ENCODE results near the gene ADAD2.

The ADAD2 gene

GRCh38 chr16:84144859-84145639 is 45.9 kb upstream of the ADAD2 start, which contains the start of the genes DNAAF1 and HSDL1:
TSS of gene DNAAF1 (plus strand) at chr16:84145308. CDS start at chr16:84145441, 133 bp downstream.
TSS of gene HSDL1 (minus strand) at chr16:84145177. CDS start at chr16:84131321, 13,856 bp downstream.
- TF ChIP-seq ZNF8 (CRISPR knock-in tag; IDR thresholded peaks at IDR 0.05) (no peak), TOX (CRISPR knock-in tag; IDR thresholded peaks at IDR 0.05; ENCODE audit: borderline replicate concordance) (no peak), ARNTL (CRISPR knock-in tag; IDR thresholded peaks at IDR 0.05; ENCODE audit: borderline replicate concordance, low read depth) (no peak), TCF4 (CRISPR knock-in tag; IDR thresholded peaks at IDR 0.05; ENCODE audit: borderline replicate concordance) (no peak), GLIS3 (CRISPR knock-in tag; IDR thresholded peaks at IDR 0.05) (no peak), OSR1 (CRISPR knock-in tag; IDR thresholded peaks at IDR 0.05) (no peak), PPARA (CRISPR knock-in tag; IDR thresholded peaks at IDR 0.05; ENCODE audit: borderline replicate concordance) (no peak), ESRRG (CRISPR knock-in tag; IDR thresholded peaks at IDR 0.05) (no peak), CREB5 (CRISPR knock-in tag; IDR thresholded peaks at IDR 0.05; ENCODE audit: low read depth) (no peak), ZC3H10 (CRISPR knock-in tag; IDR thresholded peaks at IDR 0.05) (no peak), ZFP30 (CRISPR knock-in tag; IDR thresholded peaks at IDR 0.05) (no peak), BACH2 (CRISPR knock-in tag; IDR thresholded peaks at IDR 0.05; ENCODE audit: borderline replicate concordance) (no peak)
- TF ChIP-seq, protein P1, sequence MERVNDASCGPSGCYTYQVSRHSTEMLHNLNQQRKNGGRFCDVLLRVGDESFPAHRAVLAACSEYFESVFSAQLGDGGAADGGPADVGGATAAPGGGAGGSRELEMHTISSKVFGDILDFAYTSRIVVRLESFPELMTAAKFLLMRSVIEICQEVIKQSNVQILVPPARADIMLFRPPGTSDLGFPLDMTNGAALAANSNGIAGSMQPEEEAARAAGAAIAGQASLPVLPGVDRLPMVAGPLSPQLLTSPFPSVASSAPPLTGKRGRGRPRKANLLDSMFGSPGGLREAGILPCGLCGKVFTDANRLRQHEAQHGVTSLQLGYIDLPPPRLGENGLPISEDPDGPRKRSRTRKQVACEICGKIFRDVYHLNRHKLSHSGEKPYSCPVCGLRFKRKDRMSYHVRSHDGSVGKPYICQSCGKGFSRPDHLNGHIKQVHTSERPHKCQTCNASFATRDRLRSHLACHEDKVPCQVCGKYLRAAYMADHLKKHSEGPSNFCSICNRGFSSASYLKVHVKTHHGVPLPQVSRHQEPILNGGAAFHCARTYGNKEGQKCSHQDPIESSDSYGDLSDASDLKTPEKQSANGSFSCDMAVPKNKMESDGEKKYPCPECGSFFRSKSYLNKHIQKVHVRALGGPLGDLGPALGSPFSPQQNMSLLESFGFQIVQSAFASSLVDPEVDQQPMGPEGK (CRISPR knock-in tag; IDR thresholded peaks at IDR 0.05; ENCODE audit: borderline replicate concordance), result no peak
- peak; percentile 87 for ATAC-seq

- TF ChIP-seq BACH2 (CRISPR knock-in tag; IDR thresholded peaks at IDR 0.05; ENCODE audit: borderline replicate concordance) (no peak), CSRNP3 (CRISPR knock-in tag; IDR thresholded peaks at IDR 0.05) (no peak), ZC3H10 (CRISPR knock-in tag; IDR thresholded peaks at IDR 0.05) (no peak), ZNF565 (CRISPR knock-in tag; conservative IDR thresholded peaks at IDR 0.05; ENCODE audit: low read depth) (no peak), ESRRG (CRISPR knock-in tag; IDR thresholded peaks at IDR 0.05) (no peak), ZFP3 (CRISPR knock-in tag; IDR thresholded peaks at IDR 0.05) (no peak), ISL1 (CRISPR knock-in tag; IDR thresholded peaks at IDR 0.05) (no peak), CREB5 (CRISPR knock-in tag; IDR thresholded peaks at IDR 0.05; ENCODE audit: low read depth) (no peak), CSDC2 (CRISPR knock-in tag; IDR thresholded peaks at IDR 0.05) (no peak), ZFP30 (CRISPR knock-in tag; IDR thresholded peaks at IDR 0.05) (no peak), TOX (CRISPR knock-in tag; IDR thresholded peaks at IDR 0.05; ENCODE audit: borderline replicate concordance) (no peak)
- TF ChIP-seq, protein P1 (CRISPR knock-in tag; IDR thresholded peaks at IDR 0.05; ENCODE audit: borderline replicate concordance), result no peak
- no peak for ATAC-seq
These were observed 40.0 kb upstream of the ADAD2 start for GRCh38 chr16:84150926-84151325.

GRCh38 chr16:84153660-84154214 is 37.2 kb upstream of the ADAD2 start:
- ATAC-seq, result no peak
- TF ChIP-seq CREB5 (CRISPR knock-in tag; IDR thresholded peaks at IDR 0.05; ENCODE audit: low read depth) (no peak), ISL1 (CRISPR knock-in tag; IDR thresholded peaks at IDR 0.05) (no peak), PPARA (CRISPR knock-in tag; IDR thresholded peaks at IDR 0.05; ENCODE audit: borderline replicate concordance) (no peak), TCF4 (CRISPR knock-in tag; IDR thresholded peaks at IDR 0.05; ENCODE audit: borderline replicate concordance) (no peak), ZC3H10 (CRISPR knock-in tag; IDR thresholded peaks at IDR 0.05) (no peak), TOX (CRISPR knock-in tag; IDR thresholded peaks at IDR 0.05; ENCODE audit: borderline replicate concordance) (no peak), ARNTL (CRISPR knock-in tag; IDR thresholded peaks at IDR 0.05; ENCODE audit: borderline replicate concordance, low read depth) (no peak)
- TF ChIP-seq, protein P1 (CRISPR knock-in tag; IDR thresholded peaks at IDR 0.05; ENCODE audit: borderline replicate concordance), result no peak
